Measurements from ENCODE around the gene COG5. TPM values are rescaled to one million over a fixed set of nuclear protein-coding genes. Genes with fewer than 3 reads are reported as not detected.

The COG5 gene
- total and polyA plus RNA-seq, 9 of the 15 experiments (the other 6 are each of a cell fraction or from before 2014, with no cell fraction given), result 15.3 to 75.1 (median 56.4) TPM

GRCh38 chr7:107170051-107170915, 393.4 kb downstream of the COG5 start (continued):
- 0 out of 2 replicates have a peak, but pooled peaks have one; percentile 75 for TF ChIP-seq RFX7 (CRISPR knock-in tag; IDR thresholded peaks at IDR 0.05)
- no peak for TF ChIP-seq RBM39 (optimal IDR thresholded peaks at IDR 0.05; ENCODE audit: low read depth, low read length)
- TF ChIP-seq MXD1 (CRISPR knock-in tag; IDR thresholded peaks at IDR 0.05; ENCODE audit: borderline replicate concordance, poor library complexity, severe bottlenecking), result no peak
- no peak for TF ChIP-seq CBX8 (IDR thresholded peaks at IDR 0.05; ENCODE audit: borderline replicate concordance, extremely low read depth, low read depth, low read length, poor library complexity, severe bottlenecking)
- TF ChIP-seq ETV5 (CRISPR knock-in tag; IDR thresholded peaks at IDR 0.05; ENCODE audit: low read depth), result 0 out of 2 replicates have a peak, but pooled peaks have one; percentile 10
- no peak for TF ChIP-seq GTF2B (IDR thresholded peaks at IDR 0.05; ENCODE audit: extremely low read depth, insufficient read length)
- no peak for TF ChIP-seq ID3 (CRISPR knock-in tag; IDR thresholded peaks at IDR 0.05)
- no peak for TF ChIP-seq ID3 (tag; IDR thresholded peaks at IDR 0.05)
- no peak for TF ChIP-seq NCOR1 (IDR thresholded peaks at IDR 0.05)
- TF ChIP-seq SREBF2 (CRISPR knock-in tag; IDR thresholded peaks at IDR 0.05), result no peak
- TF ChIP-seq HES1 (IDR thresholded peaks at IDR 0.05; ENCODE audit: low read depth), result 0 out of 2 replicates have a peak, but pooled peaks have one; percentile 3
- no peak for TF ChIP-seq ZNF77 (CRISPR knock-in tag; IDR thresholded peaks at IDR 0.05)
- no peak for TF ChIP-seq NR3C1 (CRISPR knock-in tag; IDR thresholded peaks at IDR 0.05)
- TF ChIP-seq USF1 (CRISPR knock-in tag; IDR thresholded peaks at IDR 0.05), result no peak
- TF ChIP-seq HMG20B (CRISPR knock-in tag; IDR thresholded peaks at IDR 0.05), result no peak
- 0 out of 4 replicates have a peak, but pooled peaks of 1 of the 2 experiments have one; percentile 8 for TF ChIP-seq SIN3A (IDR thresholded peaks at IDR 0.05; ENCODE audit: borderline replicate concordance in 2 of 2, control insufficient read depth in 1 of 2, low read depth in 2 of 2, low read length in 2 of 2)
- no peak for TF ChIP-seq HINFP (tag; conservative IDR thresholded peaks at IDR 0.05; ENCODE audit: low read depth)
- no peak for TF ChIP-seq CCAR2 (IDR thresholded peaks at IDR 0.05; ENCODE audit: low read depth, low read length)
- TF ChIP-seq OTX1 (CRISPR knock-in tag; IDR thresholded peaks at IDR 0.05), result no peak
- peak; percentile 3; the same call in 1 of the 2 replicates for TF ChIP-seq CEBPB (tag; IDR thresholded peaks at IDR 0.05)
- no peak for TF ChIP-seq ETV1 (tag; conservative IDR thresholded peaks at IDR 0.05; ENCODE audit: low read depth)
